GM19372 (cell line): ENCODE measurements around the gene TMEM209.
"Not testable (repeated sequence)": the region's sequence is repeated elsewhere in the genome, so short reads cannot be mapped to it uniquely, and the experiment has no call there.

Experiments
- ATAC-seq: cut with Tn5 transposase; IDR thresholded peaks from one replicate; pipeline ENCODE4 v1.9.1; 2021; ENCODE audit warnings: mild to moderate bottlenecking, low read depth, moderate library complexity; ENCODE audit not compliant: unreplicated experiment

Gene TMEM209

GRCh38 chr7:130174237-130174959, 30.8 kb downstream of the TMEM209 start:
- no peak for ATAC-seq

- no peak for ATAC-seq
Measured at GRCh38 chr7:130162196-130162595, 43.0 kb downstream of the TMEM209 start.

- no peak for ATAC-seq
Measured at GRCh38 chr7:130160455-130160854, 44.8 kb downstream of the TMEM209 start.

GRCh38 chr7:130160023-130160422, 45.2 kb downstream of the TMEM209 start:
- no peak for ATAC-seq

GRCh38 chr7:130157700-130158099, 47.5 kb downstream of the TMEM209 start:
- ATAC-seq = no peak

- ATAC-seq = no peak
Measured at GRCh38 chr7:130156140-130156539, 49.1 kb downstream of the TMEM209 start.

- no peak for ATAC-seq
Measured at GRCh38 chr7:130154501-130155317, 50.5 kb downstream of the TMEM209 start.

- ATAC-seq = no peak
Measured at GRCh38 chr7:130154131-130154500, 51.1 kb downstream of the TMEM209 start.

- no peak for ATAC-seq
Measured at GRCh38 chr7:130153211-130153908, 51.8 kb downstream of the TMEM209 start.

GRCh38 chr7:130152493-130153210, 52.6 kb downstream of the TMEM209 start:
- ATAC-seq = no peak

- ATAC-seq = no peak
Measured at GRCh38 chr7:130151591-130152492, 53.4 kb downstream of the TMEM209 start.

- no peak for ATAC-seq
Measured at GRCh38 chr7:130150587-130150986, 54.6 kb downstream of the TMEM209 start.

GRCh38 chr7:130149281-130150139, 55.7 kb downstream of the TMEM209 start:
- no peak for ATAC-seq

- no peak for ATAC-seq
Measured at GRCh38 chr7:130148561-130148960, 56.6 kb downstream of the TMEM209 start.

GRCh38 chr7:130147710-130148325, 57.4 kb downstream of the TMEM209 start:
- ATAC-seq = no peak

GRCh38 chr7:130146693-130147405, 58.4 kb downstream of the TMEM209 start:
- ATAC-seq = no peak

- not testable (repeated sequence) for ATAC-seq
Measured at GRCh38 chr7:130146142-130146541, 59.1 kb downstream of the TMEM209 start.
